ENCODE results near the gene STX2. TPM values are rescaled to one million over a fixed set of nuclear protein-coding genes. Genes with fewer than 3 reads are reported as not detected.
"Not testable (repeated sequence)": the region's sequence is repeated elsewhere in the genome, so short reads cannot be mapped to it uniquely, and the experiment has no call there.

Gene STX2
- total RNA-seq, 2 donors from 2014 or later: 18.2 to 20.2 TPM

GRCh38 chr12:130876758-130877157, 37.7 kb upstream of the STX2 start:
- Mint-ChIP-seq H3K4me3 (no peak overlapping the region), H3K27ac (no peak overlapping the region), H3K9me3 (no peaks in the 10 kb centered on the region), H3K4me1 (peaks cover 33% of the 10 kb centered on the region), H3K27me3 (ENCODE audit: insufficient read depth) (peaks cover 2% of the 10 kb centered on the region), H3K36me3 (ENCODE audit: low read depth) (peaks cover 45% of the 10 kb centered on the region)
- Histone ChIP-seq H3K9me3 (ENCODE audit: control insufficient read depth, low read length) (no peaks in the 10 kb centered on the region), H3K27ac (ENCODE audit: low read depth, low read length) (no peak overlapping the region), H3K36me3 (ENCODE audit: control insufficient read depth, insufficient read depth, low read length) (peaks cover 53% of the 10 kb centered on the region), H3K4me1 (ENCODE audit: control insufficient read depth, insufficient read depth, low read length) (no peaks in the 10 kb centered on the region), H3K27me3 (ENCODE audit: control insufficient read depth, insufficient read depth, low read length, poor library complexity, severe bottlenecking) (no peaks in the 10 kb centered on the region), H3K9ac (ENCODE audit: extremely low read depth, low read length, poor library complexity, severe bottlenecking) (no peak overlapping the region), H3K4me3 (ENCODE audit: low read length) (no peak overlapping the region)
- no peak for DNase-seq
- no peak for TF ChIP-seq CTCF (conservative IDR thresholded peaks at IDR 0.05)
- WGBS, 2 experiments (ENCODE audit: insufficient coverage in 1 of 2, insufficient read length in 1 of 2): 93 to 100% methylated on average over 2 to 3 of the region's 3 CpGs

GRCh38 chr12:130876297-130876696, 37.2 kb upstream of the STX2 start:
- Histone ChIP-seq H3K9ac (ENCODE audit: extremely low read depth, low read length, poor library complexity, severe bottlenecking) (no peak overlapping the region), H3K9me3 (ENCODE audit: control insufficient read depth, low read length) (no peaks in the 10 kb centered on the region), H3K27ac (ENCODE audit: low read depth, low read length) (no peak overlapping the region), H3K27me3 (ENCODE audit: control insufficient read depth, insufficient read depth, low read length, poor library complexity, severe bottlenecking) (no peaks in the 10 kb centered on the region), H3K4me3 (ENCODE audit: low read length) (no peak overlapping the region), H3K36me3 (ENCODE audit: control insufficient read depth, insufficient read depth, low read length) (peaks cover 53% of the 10 kb centered on the region), H3K4me1 (ENCODE audit: control insufficient read depth, insufficient read depth, low read length) (no peaks in the 10 kb centered on the region)
- H3K9me3 Mint-ChIP-seq: no peaks in the 10 kb centered on the region
- H3K4me1 Mint-ChIP-seq: peaks cover 33% of the 10 kb centered on the region
- DNase-seq: no peak
- no peak overlapping the region for H3K4me3 Mint-ChIP-seq
- peaks cover 45% of the 10 kb centered on the region for H3K36me3 Mint-ChIP-seq (ENCODE audit: low read depth)
- TF ChIP-seq CTCF (conservative IDR thresholded peaks at IDR 0.05): no peak
- no peak overlapping the region for H3K27ac Mint-ChIP-seq
- peaks cover 2% of the 10 kb centered on the region for H3K27me3 Mint-ChIP-seq (ENCODE audit: insufficient read depth)

GRCh38 chr12:130875708-130876107, 36.7 kb upstream of the STX2 start:
- peaks cover 34% of the 10 kb centered on the region for H3K4me1 Mint-ChIP-seq
- peaks cover 53% of the 10 kb centered on the region for H3K36me3 ChIP-seq (ENCODE audit: control insufficient read depth, insufficient read depth, low read length)
- WGBS, 2 experiments (ENCODE audit: insufficient coverage in 1 of 2, insufficient read length in 1 of 2): 85 to 87% methylated on average over 8 to 11 of the region's 11 CpGs
- H3K27me3 ChIP-seq (ENCODE audit: control insufficient read depth, insufficient read depth, low read length, poor library complexity, severe bottlenecking); H3K9me3 Mint-ChIP-seq; DNase-seq; H3K27ac ChIP-seq (ENCODE audit: low read depth, low read length); H3K9ac ChIP-seq (ENCODE audit: extremely low read depth, low read length, poor library complexity, severe bottlenecking); H3K9me3 ChIP-seq (ENCODE audit: control insufficient read depth, low read length); H3K4me3 Mint-ChIP-seq; H3K27me3 Mint-ChIP-seq (ENCODE audit: insufficient read depth); H3K4me1 ChIP-seq (ENCODE audit: control insufficient read depth, insufficient read depth, low read length): not testable (repeated sequence)
- peaks cover 45% of the 10 kb centered on the region for H3K36me3 Mint-ChIP-seq (ENCODE audit: low read depth)
- H3K4me3 ChIP-seq (ENCODE audit: low read length): peak overlapping the region; percentile 95
- H3K27ac Mint-ChIP-seq: peak overlapping the region; percentile 9

GRCh38 chr12:130875193-130875592, 36.1 kb upstream of the STX2 start:
- H3K27ac ChIP-seq (ENCODE audit: low read depth, low read length): no peak overlapping the region
- DNase-seq: no peak
- 94 to 97% methylated on average over 4 to 5 of the region's 5 CpGs for WGBS, 2 experiments (ENCODE audit: insufficient coverage in 1 of 2, insufficient read length in 1 of 2)
- peaks cover 53% of the 10 kb centered on the region for H3K36me3 ChIP-seq (ENCODE audit: control insufficient read depth, insufficient read depth, low read length)
- no peak for TF ChIP-seq CTCF (conservative IDR thresholded peaks at IDR 0.05)
- Mint-ChIP-seq H3K4me3 (peak overlapping the region; percentile 97), H3K27me3 (ENCODE audit: insufficient read depth) (peaks cover 2% of the 10 kb centered on the region), H3K4me1 (peaks cover 38% of the 10 kb centered on the region), H3K36me3 (ENCODE audit: low read depth) (peaks cover 45% of the 10 kb centered on the region), H3K27ac (no peak overlapping the region), H3K9me3 (no peaks in the 10 kb centered on the region)
- H3K9ac ChIP-seq (ENCODE audit: extremely low read depth, low read length, poor library complexity, severe bottlenecking): no peak overlapping the region
- H3K4me3 ChIP-seq (ENCODE audit: low read length): peak overlapping the region; percentile 95
- H3K27me3 ChIP-seq (ENCODE audit: control insufficient read depth, insufficient read depth, low read length, poor library complexity, severe bottlenecking): no peaks in the 10 kb centered on the region
- H3K4me1 ChIP-seq (ENCODE audit: control insufficient read depth, insufficient read depth, low read length): peaks cover 3% of the 10 kb centered on the region
- no peaks in the 10 kb centered on the region for H3K9me3 ChIP-seq (ENCODE audit: control insufficient read depth, low read length)

Measured in endodermal cell (in vitro differentiated cells).